PC-9 (cell line): ENCODE data around the gene SDK1.

Source experiments
- EZH2 ChIP-seq: fragments of 200-600 bp; sonication (generic); IDR thresholded peaks from 2 replicates; pipeline ENCODE4 v1.8.0; 2017; ENCODE audit warnings: antibody characterized with exemption, low read depth
- TF ChIP-seq, protein P1 (sequence below): fragments of 200-600 bp; sonication (generic); conservative IDR thresholded peaks from 2 replicates; pipeline ENCODE4 v1.6.1; 2017; ENCODE audit warnings: mixed run types, antibody characterized with exemption, mild to moderate bottlenecking, moderate library complexity

- TF ChIP-seq, protein P1, sequence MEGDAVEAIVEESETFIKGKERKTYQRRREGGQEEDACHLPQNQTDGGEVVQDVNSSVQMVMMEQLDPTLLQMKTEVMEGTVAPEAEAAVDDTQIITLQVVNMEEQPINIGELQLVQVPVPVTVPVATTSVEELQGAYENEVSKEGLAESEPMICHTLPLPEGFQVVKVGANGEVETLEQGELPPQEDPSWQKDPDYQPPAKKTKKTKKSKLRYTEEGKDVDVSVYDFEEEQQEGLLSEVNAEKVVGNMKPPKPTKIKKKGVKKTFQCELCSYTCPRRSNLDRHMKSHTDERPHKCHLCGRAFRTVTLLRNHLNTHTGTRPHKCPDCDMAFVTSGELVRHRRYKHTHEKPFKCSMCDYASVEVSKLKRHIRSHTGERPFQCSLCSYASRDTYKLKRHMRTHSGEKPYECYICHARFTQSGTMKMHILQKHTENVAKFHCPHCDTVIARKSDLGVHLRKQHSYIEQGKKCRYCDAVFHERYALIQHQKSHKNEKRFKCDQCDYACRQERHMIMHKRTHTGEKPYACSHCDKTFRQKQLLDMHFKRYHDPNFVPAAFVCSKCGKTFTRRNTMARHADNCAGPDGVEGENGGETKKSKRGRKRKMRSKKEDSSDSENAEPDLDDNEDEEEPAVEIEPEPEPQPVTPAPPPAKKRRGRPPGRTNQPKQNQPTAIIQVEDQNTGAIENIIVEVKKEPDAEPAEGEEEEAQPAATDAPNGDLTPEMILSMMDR: no peak
- no peak for TF ChIP-seq EZH2
These were observed 736.3 kb downstream of the SDK1 start for GRCh38 chr7:4037308-4037707.
